ENCODE results near the gene VPS37B. TPM values are rescaled to one million over a fixed set of nuclear protein-coding genes. Genes with fewer than 3 reads are reported as not detected.

Gene VPS37B
- total and polyA plus RNA-seq, 2 donors (not counting 1 experiment from before 2014, with no cell fraction given): 66.7 to 88.1 TPM

GRCh38 chr12:122903693-122904034 is 7.7 kb upstream of the VPS37B start:
- Histone ChIP-seq H3K4me1 (ENCODE audit: control insufficient read depth in 2 of 2, insufficient read depth in 2 of 2, low read length in 2 of 2) (peaks cover 42 to 47% of the 10 kb centered on the region in 2 donors), H3K27ac (ENCODE audit: low read length in 2 of 2) (no peak overlapping the region), H4K20me1 (ENCODE audit: control insufficient read depth, insufficient read depth, low read length, poor library complexity, severe bottlenecking) (no peaks in the 10 kb centered on the region), H2AFZ (ENCODE audit: insufficient read depth, low read depth, low read length, poor library complexity, severe bottlenecking) (peak overlapping the region; percentile 37), H3K4me2 (replicated peaks; ENCODE audit: low read depth, low read length, poor library complexity, severe bottlenecking) (no peak overlapping the region), H3K4me3 (ENCODE audit: control extremely low read depth in 1 of 5, extremely low read depth in 1 of 5, insufficient read depth in 1 of 5, low read depth in 2 of 5, low read length in 4 of 5) (no peak overlapping the region), H3K9ac (ENCODE audit: low read length) (no peak overlapping the region), H3K36me3 (replicated peaks in 1 of 2; ENCODE audit: control extremely low read depth in 1 of 2, control insufficient read depth in 1 of 2, extremely low read depth in 1 of 2, insufficient read depth in 2 of 2, low read length in 1 of 2) (no peaks in the 10 kb centered on the region), H3K79me2 (ENCODE audit: control insufficient read depth, insufficient read depth, low read length) (peaks cover 11% of the 10 kb centered on the region), H3K27me3 (replicated peaks in 1 of 4; ENCODE audit: control extremely low read depth in 1 of 4, control insufficient read depth in 3 of 4, insufficient read depth in 4 of 4, low read length in 3 of 4) (no peaks in the 10 kb centered on the region), H3K9me3 (ENCODE audit: control extremely low read depth in 1 of 3, control insufficient read depth in 2 of 3, insufficient read depth in 1 of 3, low read length in 2 of 3) (peaks cover 0 to 4% (median 0%) of the 10 kb centered on the region in 3 donors)
- 34% methylated on average over 2 of the region's 7 CpGs for WGBS (ENCODE audit: insufficient coverage)
- intact Hi-C loops (cut with micrococcal nuclease): no loop called here
- ChIA-PET POLR2A (no interaction called here), CTCF (interaction anchor here (1.1 to 1.5 kb wide), 3 partner anchors 21 to 43 kb away, joined by 3 read pairs; no protein-coding TSS in a partner anchor)
- H3K4me3 Mint-ChIP-seq: no peak overlapping the region
- ATAC-seq (ENCODE audit: low read depth) (no peak), DNase-seq (no peak)
- H3K27ac Mint-ChIP-seq: no peak overlapping the region
- H3K4me1 Mint-ChIP-seq: peaks cover 44% of the 10 kb centered on the region
- H3K27me3 Mint-ChIP-seq: no peaks in the 10 kb centered on the region
- TF ChIP-seq CTCF (IDR thresholded peaks at IDR 0.05) (no peak), EZH2 (IDR thresholded peaks at IDR 0.05; ENCODE audit: borderline replicate concordance, insufficient read depth, low read depth, low read length, poor library complexity, severe bottlenecking) (no peak)
- H3K9me3 Mint-ChIP-seq (ENCODE audit: insufficient read depth): no peaks in the 10 kb centered on the region

GRCh38 chr12:122902854-122903692 is 7.1 kb upstream of the VPS37B start:
- Mint-ChIP-seq H3K27me3 (no peaks in the 10 kb centered on the region), H3K4me1 (peaks cover 50% of the 10 kb centered on the region), H3K4me3 (no peak overlapping the region), H3K27ac (peak overlapping the region; percentile 34), H3K9me3 (ENCODE audit: insufficient read depth) (no peaks in the 10 kb centered on the region)
- ATAC-seq (ENCODE audit: low read depth) (no peak), DNase-seq (no peak)
- peak overlapping the region; percentile 0 for H3K4me2 ChIP-seq (replicated peaks; ENCODE audit: low read depth, low read length, poor library complexity, severe bottlenecking)
- H3K4me3 ChIP-seq (ENCODE audit: control extremely low read depth in 1 of 5, extremely low read depth in 1 of 5, insufficient read depth in 1 of 5, low read depth in 2 of 5, low read length in 4 of 5): no peak overlapping the region
- H2AFZ ChIP-seq (ENCODE audit: insufficient read depth, low read depth, low read length, poor library complexity, severe bottlenecking): peak overlapping the region; percentile 37
- H3K27me3 ChIP-seq (replicated peaks in 1 of 4; ENCODE audit: control extremely low read depth in 1 of 4, control insufficient read depth in 3 of 4, insufficient read depth in 4 of 4, low read length in 3 of 4): no peaks in the 10 kb centered on the region
- H3K9ac ChIP-seq (ENCODE audit: low read length): no peak overlapping the region
- no peaks in the 10 kb centered on the region for H4K20me1 ChIP-seq (ENCODE audit: control insufficient read depth, insufficient read depth, low read length, poor library complexity, severe bottlenecking)
- intact Hi-C loops (cut with micrococcal nuclease): no loop called here
- H3K79me2 ChIP-seq (ENCODE audit: control insufficient read depth, insufficient read depth, low read length): peaks cover 11% of the 10 kb centered on the region
- H3K36me3 ChIP-seq (replicated peaks in 1 of 2; ENCODE audit: control extremely low read depth in 1 of 2, control insufficient read depth in 1 of 2, extremely low read depth in 1 of 2, insufficient read depth in 2 of 2, low read length in 1 of 2): no peaks in the 10 kb centered on the region
- H3K4me1 ChIP-seq (ENCODE audit: control insufficient read depth in 2 of 2, insufficient read depth in 2 of 2, low read length in 2 of 2): peaks cover 48 to 52% of the 10 kb centered on the region in 2 donors
- WGBS (ENCODE audit: insufficient coverage): 53% methylated on average over 4 of the region's 10 CpGs
- H3K27ac ChIP-seq (ENCODE audit: low read length in 2 of 2): no peak overlapping the region
- POLR2A ChIA-PET: interaction anchor here (0.6 to 1.1 kb wide), 3 partner anchors 13 to 63 kb away, joined by 3 to 6 read pairs (median 3); partner anchors contain the start of gene ABCB9
- CTCF ChIA-PET: interaction anchor here (0.6 to 1.5 kb wide), 7 partner anchors 12 to 111 kb away, joined by 3 to 6 read pairs (median 3); no protein-coding TSS in a partner anchor
- H3K9me3 ChIP-seq (ENCODE audit: control extremely low read depth in 1 of 3, control insufficient read depth in 2 of 3, insufficient read depth in 1 of 3, low read length in 2 of 3): peaks cover 0 to 4% (median 0%) of the 10 kb centered on the region in 3 donors
- TF ChIP-seq EZH2 (IDR thresholded peaks at IDR 0.05; ENCODE audit: borderline replicate concordance, insufficient read depth, low read depth, low read length, poor library complexity, severe bottlenecking): no peak
- TF ChIP-seq CTCF (IDR thresholded peaks at IDR 0.05): no peak

All from B cell (primary cell).